ENCODE results near the gene MYO5B. TPM values are rescaled to one million over a fixed set of nuclear protein-coding genes. Genes with fewer than 3 reads are reported as not detected.

Gene MYO5B
- total and polyA plus RNA-seq, 2 experiments from 2014 or later = 20.3 to 41.9 TPM

DNA sequence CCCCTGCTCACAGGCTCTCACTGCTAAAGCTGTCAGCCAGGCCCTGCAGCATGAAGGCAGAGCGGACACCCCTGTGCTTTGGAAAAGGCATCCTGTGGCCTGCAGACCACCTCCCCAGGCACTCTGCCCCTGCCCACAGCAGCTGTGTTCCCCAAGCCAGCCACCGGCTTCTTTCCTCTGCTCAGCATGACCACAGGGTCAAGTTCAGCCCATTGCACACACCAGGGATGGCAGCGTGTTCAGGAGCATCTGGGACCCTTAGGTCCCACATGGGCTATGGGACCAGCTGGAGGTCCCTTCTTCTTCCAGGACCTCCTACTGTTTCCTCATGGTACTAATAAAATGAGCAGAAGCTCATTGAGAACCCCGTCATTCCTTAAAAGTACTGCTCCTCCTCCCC is 263.2 kb downstream of the MYO5B start:
- Histone ChIP-seq H3K79me2 (no peaks in the 10 kb centered on the region), H4K20me1 (ENCODE audit: insufficient read depth, poor library complexity, severe bottlenecking) (no peaks in the 10 kb centered on the region), H2AFZ (no peak overlapping the region), H3K9me2 (replicated peaks; ENCODE audit: insufficient read depth) (no peaks in the 10 kb centered on the region), H3K27me3 (no peaks in the 10 kb centered on the region), H3K4me1 (ENCODE audit: insufficient read depth) (no peaks in the 10 kb centered on the region), H3K4me3 (no peak overlapping the region), H3K27ac (no peak overlapping the region), H3K4me2 (no peak overlapping the region), H3K9me3 (ENCODE audit: low read depth) (no peaks in the 10 kb centered on the region), H3K36me3 (replicated peaks; ENCODE audit: insufficient read depth, low read depth) (no peaks in the 10 kb centered on the region)
- no peak for DNase-seq (ENCODE audit: low spot score)
- 91% methylated on average over 4 of the region's 4 CpGs for WGBS (ENCODE audit: low lambda C conversion rate, missing lambda C conversion rate)
- TF ChIP-seq, protein P1, sequence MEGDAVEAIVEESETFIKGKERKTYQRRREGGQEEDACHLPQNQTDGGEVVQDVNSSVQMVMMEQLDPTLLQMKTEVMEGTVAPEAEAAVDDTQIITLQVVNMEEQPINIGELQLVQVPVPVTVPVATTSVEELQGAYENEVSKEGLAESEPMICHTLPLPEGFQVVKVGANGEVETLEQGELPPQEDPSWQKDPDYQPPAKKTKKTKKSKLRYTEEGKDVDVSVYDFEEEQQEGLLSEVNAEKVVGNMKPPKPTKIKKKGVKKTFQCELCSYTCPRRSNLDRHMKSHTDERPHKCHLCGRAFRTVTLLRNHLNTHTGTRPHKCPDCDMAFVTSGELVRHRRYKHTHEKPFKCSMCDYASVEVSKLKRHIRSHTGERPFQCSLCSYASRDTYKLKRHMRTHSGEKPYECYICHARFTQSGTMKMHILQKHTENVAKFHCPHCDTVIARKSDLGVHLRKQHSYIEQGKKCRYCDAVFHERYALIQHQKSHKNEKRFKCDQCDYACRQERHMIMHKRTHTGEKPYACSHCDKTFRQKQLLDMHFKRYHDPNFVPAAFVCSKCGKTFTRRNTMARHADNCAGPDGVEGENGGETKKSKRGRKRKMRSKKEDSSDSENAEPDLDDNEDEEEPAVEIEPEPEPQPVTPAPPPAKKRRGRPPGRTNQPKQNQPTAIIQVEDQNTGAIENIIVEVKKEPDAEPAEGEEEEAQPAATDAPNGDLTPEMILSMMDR (IDR thresholded peaks at IDR 0.05; ENCODE audit: poor library complexity) = no peak
- no peak for TF ChIP-seq EZH2 (IDR thresholded peaks at IDR 0.05; ENCODE audit: borderline replicate concordance)
- no peak for TF ChIP-seq EZH2phosphoT487 (IDR thresholded peaks at IDR 0.05; ENCODE audit: low read depth, severe bottlenecking, unreplicated experiment)

DNA sequence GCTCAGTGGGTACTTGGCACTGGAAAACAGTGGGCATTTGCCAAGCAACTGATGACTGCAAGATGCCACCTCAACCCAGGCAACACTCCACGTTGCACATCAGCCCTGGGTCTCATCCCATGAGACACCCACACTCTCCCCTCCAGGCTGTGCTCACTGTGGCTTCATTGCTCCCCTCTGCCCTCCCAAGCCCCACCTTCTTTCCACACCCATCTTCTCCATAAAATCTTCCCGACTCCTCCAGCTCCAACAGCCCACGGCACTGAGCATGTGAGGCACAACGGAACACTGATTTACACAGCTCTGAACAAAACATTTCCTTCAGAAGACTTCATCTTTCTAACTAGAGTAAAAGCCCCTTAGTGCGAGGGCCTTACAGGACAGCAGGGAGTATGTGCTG is 263.8 kb downstream of the MYO5B start:
- TF ChIP-seq EZH2 (IDR thresholded peaks at IDR 0.05; ENCODE audit: borderline replicate concordance) = no peak
- Histone ChIP-seq H3K4me1 (ENCODE audit: insufficient read depth) (no peaks in the 10 kb centered on the region), H3K36me3 (replicated peaks; ENCODE audit: insufficient read depth, low read depth) (no peaks in the 10 kb centered on the region), H3K27ac (no peak overlapping the region), H3K4me3 (no peak overlapping the region), H3K9me3 (ENCODE audit: low read depth) (no peaks in the 10 kb centered on the region), H4K20me1 (ENCODE audit: insufficient read depth, poor library complexity, severe bottlenecking) (no peaks in the 10 kb centered on the region), H3K4me2 (no peak overlapping the region), H3K79me2 (no peaks in the 10 kb centered on the region), H2AFZ (no peak overlapping the region), H3K27me3 (no peaks in the 10 kb centered on the region), H3K9me2 (replicated peaks; ENCODE audit: insufficient read depth) (no peaks in the 10 kb centered on the region)
- DNase-seq (ENCODE audit: low spot score) = no peak
- WGBS (ENCODE audit: low lambda C conversion rate, missing lambda C conversion rate) = 87% methylated on average over 5 of the region's 5 CpGs

DNA sequence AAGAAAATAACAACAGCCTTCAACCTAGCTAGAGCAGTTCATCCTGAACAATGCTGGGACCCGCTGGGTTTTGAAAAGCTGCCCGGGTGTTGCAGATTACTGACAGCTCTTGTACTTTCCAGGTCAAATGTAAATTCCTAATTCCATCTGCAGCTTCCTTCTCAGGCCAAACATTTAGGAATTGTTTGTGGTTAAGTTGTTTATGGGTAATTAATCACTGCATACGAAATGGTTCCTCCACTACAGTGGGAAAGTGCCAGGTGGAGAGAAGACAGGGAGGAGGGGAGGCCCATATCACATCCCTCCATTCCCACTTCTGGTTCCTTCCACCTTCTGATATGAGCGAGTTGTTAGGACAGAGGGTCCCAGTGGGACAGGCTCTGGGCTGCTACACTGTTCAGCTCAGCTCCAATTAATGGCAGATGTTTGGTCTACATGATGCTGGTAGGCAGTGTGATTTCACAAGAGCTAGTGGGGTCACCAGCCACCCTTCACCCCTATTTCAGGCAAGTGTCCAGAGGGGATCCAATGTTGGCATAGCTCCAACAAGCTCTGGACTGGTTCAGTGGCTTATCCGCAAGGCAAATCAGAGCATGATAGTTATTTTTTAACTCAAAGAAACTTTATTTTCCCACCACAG is 268.7 kb downstream of the MYO5B start:
- no peak overlapping the region for H2AFZ ChIP-seq
- no peak overlapping the region for H3K4me3 ChIP-seq
- H3K79me2 ChIP-seq = no peaks in the 10 kb centered on the region
- no peaks in the 10 kb centered on the region for H3K9me3 ChIP-seq (ENCODE audit: low read depth)
- H3K36me3 ChIP-seq (replicated peaks; ENCODE audit: insufficient read depth, low read depth) = no peaks in the 10 kb centered on the region
- H3K4me2 ChIP-seq = no peak overlapping the region
- H4K20me1 ChIP-seq (ENCODE audit: insufficient read depth, poor library complexity, severe bottlenecking) = no peaks in the 10 kb centered on the region
- H3K27ac ChIP-seq = no peak overlapping the region
- no peaks in the 10 kb centered on the region for H3K4me1 ChIP-seq (ENCODE audit: insufficient read depth)
- H3K27me3 ChIP-seq = no peaks in the 10 kb centered on the region
- WGBS (ENCODE audit: low lambda C conversion rate, missing lambda C conversion rate) = 92% methylated on average over 5 of the region's 5 CpGs
- no peaks in the 10 kb centered on the region for H3K9me2 ChIP-seq (replicated peaks; ENCODE audit: insufficient read depth)
- no peak for DNase-seq (ENCODE audit: low spot score)
- no peak for TF ChIP-seq EZH2 (IDR thresholded peaks at IDR 0.05; ENCODE audit: borderline replicate concordance)
- TF ChIP-seq, protein P1 (IDR thresholded peaks at IDR 0.05; ENCODE audit: poor library complexity) = no peak
- TF ChIP-seq EZH2phosphoT487 (IDR thresholded peaks at IDR 0.05; ENCODE audit: low read depth, severe bottlenecking, unreplicated experiment) = no peak

DNA sequence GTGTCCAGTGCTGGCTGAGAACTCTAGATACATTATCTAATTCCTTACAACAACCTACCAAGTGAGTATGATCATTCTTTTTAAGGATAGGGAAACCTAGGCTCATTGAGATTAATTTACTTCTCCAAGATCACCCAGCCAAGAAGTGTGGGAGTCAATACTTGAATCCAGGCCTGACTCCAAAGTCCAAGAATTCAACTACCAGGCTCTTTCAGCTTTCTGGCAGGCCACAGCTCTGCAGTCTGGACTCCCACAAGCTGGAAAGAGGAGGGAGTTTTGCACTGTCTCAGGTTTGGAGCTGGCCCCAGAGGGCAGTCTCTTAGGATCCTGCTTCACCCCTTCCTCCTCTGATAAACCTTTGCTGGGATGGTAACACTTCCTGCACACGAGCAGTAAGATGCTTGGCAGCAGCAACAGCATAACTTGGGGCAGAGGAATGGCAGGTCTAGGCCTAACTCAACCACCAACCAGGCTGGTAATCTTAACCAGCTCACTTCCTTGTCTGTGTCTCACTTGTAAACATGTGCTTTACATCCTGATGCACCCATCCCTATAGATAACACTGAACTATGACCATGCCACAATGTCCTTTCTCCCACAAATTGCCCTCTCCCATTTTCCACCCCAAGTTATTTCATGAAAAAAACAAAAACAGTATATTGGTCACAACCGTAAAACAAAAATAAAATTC is 270.5 kb downstream of the MYO5B start:
- Histone ChIP-seq H3K27me3 (no peaks in the 10 kb centered on the region), H3K4me1 (ENCODE audit: insufficient read depth) (no peaks in the 10 kb centered on the region), H3K27ac (no peak overlapping the region), H3K9me3 (ENCODE audit: low read depth) (no peaks in the 10 kb centered on the region), H3K9me2 (replicated peaks; ENCODE audit: insufficient read depth) (no peaks in the 10 kb centered on the region), H3K36me3 (replicated peaks; ENCODE audit: insufficient read depth, low read depth) (no peaks in the 10 kb centered on the region), H2AFZ (no peak overlapping the region), H3K4me3 (no peak overlapping the region), H3K4me2 (no peak overlapping the region), H4K20me1 (ENCODE audit: insufficient read depth, poor library complexity, severe bottlenecking) (no peaks in the 10 kb centered on the region), H3K79me2 (no peaks in the 10 kb centered on the region)
- DNase-seq (ENCODE audit: low spot score) = no peak
- TF ChIP-seq, protein P1 (IDR thresholded peaks at IDR 0.05; ENCODE audit: poor library complexity) = no peak
- TF ChIP-seq EZH2phosphoT487 (IDR thresholded peaks at IDR 0.05; ENCODE audit: low read depth, severe bottlenecking, unreplicated experiment) (no peak), EZH2 (IDR thresholded peaks at IDR 0.05; ENCODE audit: borderline replicate concordance) (no peak)
- WGBS (ENCODE audit: low lambda C conversion rate, missing lambda C conversion rate) = 87% methylated on average over 2 of the region's 2 CpGs

Measured in hepatocyte (in vitro differentiated cells).